DOHH2 (cell line): Measurements from ENCODE around the gene GCC2.

Source experiments
- CTCF ChIP-seq: fragments of 200-600 bp; sonication (generic); IDR thresholded peaks from one replicate; pipeline ENCODE4 v1.5.1; 2014; ENCODE audit warnings: antibody characterized with exemption, mild to moderate bottlenecking, low read depth, low read length; ENCODE audit not compliant: poor library complexity, severe bottlenecking
- EZH2phosphoT487 ChIP-seq: fragments of 200-600 bp; sonication (generic); IDR thresholded peaks from 2 replicates; pipeline ENCODE4 v1.6.1; 2017; ENCODE audit warnings: borderline replicate concordance, mild to moderate bottlenecking, antibody characterized with exemption, low read length, moderate library complexity, mixed read lengths

GRCh38 chr2:108454440-108454839 lies 5.4 kb downstream of the GCC2 start:
- TF ChIP-seq CTCF = no peak
- TF ChIP-seq EZH2phosphoT487 = no peak
